Measurements from ENCODE around the gene SLC43A3. TPM values are rescaled to one million over a fixed set of nuclear protein-coding genes. Genes with fewer than 3 reads are reported as not detected.

Gene SLC43A3
- total and polyA plus RNA-seq, 5 donors from 2014 or later, result 19.1 to 36.9 (median 24.4) TPM

GRCh38 chr11:57391111-57391510 is 35.8 kb downstream of the SLC43A3 start:
- no peaks in the 10 kb centered on the region for H3K4me1 ChIP-seq (ENCODE audit: control insufficient read depth, insufficient read depth, low read length, poor library complexity, severe bottlenecking)
- no peak overlapping the region for H3K27ac ChIP-seq (ENCODE audit: insufficient read depth, low read length, poor library complexity, severe bottlenecking)
- no peaks in the 10 kb centered on the region for H3K36me3 Mint-ChIP-seq
- H3K4me3 Mint-ChIP-seq, result no peak overlapping the region
- ATAC-seq (ENCODE audit: low read depth in 2 of 2), result no peak
- H3K9me3 ChIP-seq (ENCODE audit: control insufficient read depth in 2 of 2, low read length in 2 of 2), result no peaks in the 10 kb centered on the region
- peak overlapping the region in 1 of 3 donors; percentile 1 for H3K27ac Mint-ChIP-seq
- H3K4me1 Mint-ChIP-seq, result no peaks in the 10 kb centered on the region
- no peaks in the 10 kb centered on the region for H3K9me3 Mint-ChIP-seq
- no peaks in the 10 kb centered on the region for H3K27me3 Mint-ChIP-seq
- DNase-seq, result no peak
- no peaks in the 10 kb centered on the region for H3K27me3 ChIP-seq (ENCODE audit: control insufficient read depth, insufficient read depth, low read length)
- H3K36me3 ChIP-seq (ENCODE audit: control insufficient read depth, insufficient read depth, low read length), result no peaks in the 10 kb centered on the region
- H3K4me3 ChIP-seq (ENCODE audit: low read depth, low read length), result no peak overlapping the region

GRCh38 chr11:57390535-57390934 is 36.4 kb downstream of the SLC43A3 start, which contains the start of gene PRG2:
Gene PRG2 (minus strand): TSS chr11:57390650. CDS start chr11:57389944, 706 bp downstream.
- Histone ChIP-seq H3K27ac (ENCODE audit: insufficient read depth, low read length, poor library complexity, severe bottlenecking) (no peak within 1 kb of the TSS), H3K9me3 (ENCODE audit: control insufficient read depth in 2 of 2, low read length in 2 of 2) (no peaks in the 10 kb centered on the region), H3K36me3 (ENCODE audit: control insufficient read depth, insufficient read depth, low read length) (no peaks in the 10 kb centered on the region), H3K27me3 (ENCODE audit: control insufficient read depth, insufficient read depth, low read length) (no peaks in the 10 kb centered on the region), H3K4me1 (ENCODE audit: control insufficient read depth, insufficient read depth, low read length, poor library complexity, severe bottlenecking) (no peaks in the 10 kb centered on the region), H3K4me3 (ENCODE audit: low read depth, low read length) (no peak within 1 kb of the TSS)
- DNase-seq (no peak), ATAC-seq (ENCODE audit: low read depth in 2 of 2) (no peak)
- H3K4me3 Mint-ChIP-seq, result no peak within 1 kb of the TSS
- H3K36me3 Mint-ChIP-seq, result no peaks in the 10 kb centered on the region
- H3K9me3 Mint-ChIP-seq, result no peaks in the 10 kb centered on the region
- peak within 1 kb of the TSS in 1 of 3 donors; percentile 45 for H3K27ac Mint-ChIP-seq
- H3K27me3 Mint-ChIP-seq, result no peaks in the 10 kb centered on the region
- H3K4me1 Mint-ChIP-seq, result no peaks in the 10 kb centered on the region

GRCh38 chr11:57387289-57388030 is 39.5 kb downstream of the SLC43A3 start:
- Histone ChIP-seq H3K36me3 (ENCODE audit: control insufficient read depth, insufficient read depth, low read length) (no peaks in the 10 kb centered on the region), H3K4me3 (ENCODE audit: low read depth, low read length) (no peak overlapping the region), H3K27ac (ENCODE audit: insufficient read depth, low read length, poor library complexity, severe bottlenecking) (no peak overlapping the region), H3K4me1 (ENCODE audit: control insufficient read depth, insufficient read depth, low read length, poor library complexity, severe bottlenecking) (no peaks in the 10 kb centered on the region), H3K27me3 (ENCODE audit: control insufficient read depth, insufficient read depth, low read length) (no peaks in the 10 kb centered on the region), H3K9me3 (ENCODE audit: control insufficient read depth in 2 of 2, low read length in 2 of 2) (no peaks in the 10 kb centered on the region)
- no peaks in the 10 kb centered on the region for H3K9me3 Mint-ChIP-seq
- no peak for ATAC-seq (ENCODE audit: low read depth in 2 of 2)
- no peak overlapping the region for H3K4me3 Mint-ChIP-seq
- H3K36me3 Mint-ChIP-seq, result no peaks in the 10 kb centered on the region
- DNase-seq, result no peak
- no peaks in the 10 kb centered on the region for H3K4me1 Mint-ChIP-seq
- H3K27ac Mint-ChIP-seq, result no peak overlapping the region
- H3K27me3 Mint-ChIP-seq, result no peaks in the 10 kb centered on the region

- ATAC-seq (ENCODE audit: low read depth in 2 of 2) (no peak), DNase-seq (no peak)
- H3K36me3 Mint-ChIP-seq, result no peaks in the 10 kb centered on the region
- H3K27ac Mint-ChIP-seq, result no peak overlapping the region
- Histone ChIP-seq H3K27me3 (ENCODE audit: control insufficient read depth, insufficient read depth, low read length) (no peaks in the 10 kb centered on the region), H3K27ac (ENCODE audit: insufficient read depth, low read length, poor library complexity, severe bottlenecking) (no peak overlapping the region), H3K4me1 (ENCODE audit: control insufficient read depth, insufficient read depth, low read length, poor library complexity, severe bottlenecking) (no peaks in the 10 kb centered on the region), H3K36me3 (ENCODE audit: control insufficient read depth, insufficient read depth, low read length) (no peaks in the 10 kb centered on the region), H3K4me3 (ENCODE audit: low read depth, low read length) (no peak overlapping the region), H3K9me3 (ENCODE audit: control insufficient read depth in 2 of 2, low read length in 2 of 2) (no peaks in the 10 kb centered on the region)
- no peaks in the 10 kb centered on the region for H3K9me3 Mint-ChIP-seq
- H3K4me1 Mint-ChIP-seq, result no peaks in the 10 kb centered on the region
- H3K4me3 Mint-ChIP-seq, result no peak overlapping the region
- no peaks in the 10 kb centered on the region for H3K27me3 Mint-ChIP-seq
These were observed 40.6 kb downstream of the SLC43A3 start for GRCh38 chr11:57386178-57386940.

GRCh38 chr11:57380975-57381374 is 45.9 kb downstream of the SLC43A3 start, which contains the start of gene PRG3:
Gene PRG3 (minus strand): TSS chr11:57381150. CDS start chr11:57380708, 442 bp downstream.
- Histone ChIP-seq H3K36me3 (ENCODE audit: control insufficient read depth, insufficient read depth, low read length) (no peaks in the 10 kb centered on the region), H3K4me1 (ENCODE audit: control insufficient read depth, insufficient read depth, low read length, poor library complexity, severe bottlenecking) (no peaks in the 10 kb centered on the region), H3K27me3 (ENCODE audit: control insufficient read depth, insufficient read depth, low read length) (no peaks in the 10 kb centered on the region), H3K4me3 (ENCODE audit: low read depth, low read length) (no peak within 1 kb of the TSS), H3K27ac (ENCODE audit: insufficient read depth, low read length, poor library complexity, severe bottlenecking) (no peak within 1 kb of the TSS), H3K9me3 (ENCODE audit: control insufficient read depth in 2 of 2, low read length in 2 of 2) (no peaks in the 10 kb centered on the region)
- Mint-ChIP-seq H3K9me3 (peaks cover 0 to 2% (median 0%) of the 10 kb centered on the region in 7 donors), H3K27me3 (peaks cover 9% of the 10 kb centered on the region), H3K4me3 (no peak within 1 kb of the TSS), H3K4me1 (no peaks in the 10 kb centered on the region), H3K27ac (no peak within 1 kb of the TSS), H3K36me3 (no peaks in the 10 kb centered on the region)
- DNase-seq, result no peak
- ATAC-seq (ENCODE audit: low read depth in 2 of 2), result no peak

- Histone ChIP-seq H3K9me3 (ENCODE audit: control insufficient read depth in 2 of 2, low read length in 2 of 2) (no peaks in the 10 kb centered on the region), H3K27me3 (ENCODE audit: control insufficient read depth, insufficient read depth, low read length) (no peaks in the 10 kb centered on the region), H3K4me1 (ENCODE audit: control insufficient read depth, insufficient read depth, low read length, poor library complexity, severe bottlenecking) (no peaks in the 10 kb centered on the region), H3K4me3 (ENCODE audit: low read depth, low read length) (no peak overlapping the region), H3K27ac (ENCODE audit: insufficient read depth, low read length, poor library complexity, severe bottlenecking) (no peak overlapping the region), H3K36me3 (ENCODE audit: control insufficient read depth, insufficient read depth, low read length) (no peaks in the 10 kb centered on the region)
- Mint-ChIP-seq H3K9me3 (peaks cover 0 to 2% (median 0%) of the 10 kb centered on the region in 7 donors), H3K27me3 (peaks cover 9% of the 10 kb centered on the region), H3K4me1 (no peaks in the 10 kb centered on the region), H3K36me3 (no peaks in the 10 kb centered on the region), H3K27ac (no peak overlapping the region), H3K4me3 (no peak overlapping the region)
- no peak for DNase-seq
- no peak for ATAC-seq (ENCODE audit: low read depth in 2 of 2)
These were observed 47.2 kb downstream of the SLC43A3 start for GRCh38 chr11:57379732-57380131.

- Mint-ChIP-seq H3K4me3 (no peak overlapping the region), H3K27ac (no peak overlapping the region), H3K4me1 (no peaks in the 10 kb centered on the region), H3K27me3 (peaks cover 9% of the 10 kb centered on the region), H3K36me3 (no peaks in the 10 kb centered on the region), H3K9me3 (peaks cover 0 to 2% (median 0%) of the 10 kb centered on the region in 7 donors)
- Histone ChIP-seq H3K27me3 (ENCODE audit: control insufficient read depth, insufficient read depth, low read length) (no peaks in the 10 kb centered on the region), H3K9me3 (ENCODE audit: control insufficient read depth in 2 of 2, low read length in 2 of 2) (no peaks in the 10 kb centered on the region), H3K36me3 (ENCODE audit: control insufficient read depth, insufficient read depth, low read length) (no peaks in the 10 kb centered on the region), H3K4me3 (ENCODE audit: low read depth, low read length) (no peak overlapping the region), H3K27ac (ENCODE audit: insufficient read depth, low read length, poor library complexity, severe bottlenecking) (no peak overlapping the region), H3K4me1 (ENCODE audit: control insufficient read depth, insufficient read depth, low read length, poor library complexity, severe bottlenecking) (no peaks in the 10 kb centered on the region)
- no peak for ATAC-seq (ENCODE audit: low read depth in 2 of 2)
- DNase-seq, result no peak
These were observed 48.7 kb downstream of the SLC43A3 start for GRCh38 chr11:57378186-57378585.
